GM18505 (cell line): ENCODE results near the gene OPRM1.

Experiments
- ATAC-seq: cut with Tn5 transposase; IDR thresholded peaks from one replicate; pipeline ENCODE4 v1.9.1; 2021; ENCODE audit not compliant: unreplicated experiment
- POLR2A ChIP-seq: IDR thresholded peaks from 4 replicates; pipeline ENCODE4 v1.6.1; 2011; ENCODE audit warnings: borderline replicate concordance; ENCODE audit not compliant: insufficient read depth, insufficient read length; ENCODE audit errors: extremely low read depth

OPRM1 gene

GRCh38 chr6:154267508-154268106 lies 228.6 kb downstream of the OPRM1 start:
- ATAC-seq = no peak
- no peak for TF ChIP-seq POLR2A

- no peak for ATAC-seq
- no peak for TF ChIP-seq POLR2A
Observed at GRCh38 chr6:154268486-154268885, 229.4 kb downstream of the OPRM1 start.

DNA sequence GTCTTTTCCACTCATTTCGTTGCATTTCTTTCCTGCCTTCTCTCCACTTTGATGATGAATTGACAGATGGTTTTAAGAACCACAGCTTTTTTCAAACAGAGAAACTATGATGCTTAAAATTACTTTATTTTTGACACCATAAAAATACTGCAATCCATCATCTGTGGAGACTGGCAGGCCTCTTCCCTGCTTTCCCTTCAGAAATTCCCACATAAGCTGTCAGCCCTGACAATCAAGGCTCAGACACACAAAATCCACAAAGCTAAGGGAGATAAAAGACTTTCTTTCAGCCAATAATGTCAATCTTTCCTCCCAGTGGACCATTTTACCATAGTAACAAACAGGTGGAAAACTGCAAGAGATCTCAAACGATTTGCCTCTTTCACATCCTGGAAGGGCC lies 235.1 kb downstream of the OPRM1 start:
- no peak for ATAC-seq

GRCh38 chr6:154276810-154277628 lies 238.0 kb downstream of the OPRM1 start:
- ATAC-seq = no peak
- TF ChIP-seq POLR2A = no peak

More for the DNA sequence above, 235.1 kb downstream of the OPRM1 start:
- no peak for TF ChIP-seq POLR2A

- no peak for TF ChIP-seq POLR2A
- no peak for ATAC-seq
Observed at GRCh38 chr6:154277629-154278017, 238.6 kb downstream of the OPRM1 start.

DNA sequence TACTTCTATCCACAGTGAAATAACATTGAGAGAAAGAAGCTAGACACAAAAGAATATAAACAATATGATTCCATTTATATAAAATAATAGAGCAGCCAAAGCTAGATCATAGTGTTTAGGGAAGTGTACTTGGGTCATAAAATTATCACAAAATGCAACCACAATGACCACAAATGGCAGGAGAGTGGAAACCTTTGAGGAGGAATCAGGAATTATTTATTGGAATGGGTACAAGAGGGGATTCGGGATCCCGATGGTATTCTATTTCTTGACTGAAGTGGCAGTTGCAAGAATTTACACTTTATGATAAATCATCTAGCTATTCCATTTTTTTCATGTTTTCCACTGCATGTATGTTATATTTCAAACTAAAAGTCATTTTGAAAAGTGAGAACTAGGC lies 241.5 kb downstream of the OPRM1 start:
- no peak for TF ChIP-seq POLR2A
- ATAC-seq = no peak

GRCh38 chr6:154284313-154284853 lies 245.3 kb downstream of the OPRM1 start:
- TF ChIP-seq POLR2A = no peak
- no peak for ATAC-seq

DNA sequence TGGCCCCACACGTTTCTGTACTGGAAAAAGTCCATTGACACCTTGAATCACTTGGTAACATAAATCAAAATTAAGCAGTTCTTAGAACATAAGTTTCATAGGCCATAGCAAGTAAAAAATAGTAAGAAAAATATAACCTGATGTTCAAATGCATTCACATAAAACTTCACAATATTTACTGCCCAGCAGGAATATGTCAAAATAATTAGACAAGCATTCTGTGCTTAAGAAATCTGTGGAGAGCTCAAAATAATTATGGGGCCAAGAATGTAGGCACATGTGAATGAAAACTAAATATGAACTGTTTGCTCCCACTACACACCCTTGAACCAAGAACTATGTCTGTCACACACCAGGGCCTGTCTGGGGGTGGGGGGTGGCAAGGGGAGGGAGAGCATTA lies 246.8 kb downstream of the OPRM1 start:
- ATAC-seq = no peak
- no peak for TF ChIP-seq POLR2A

- TF ChIP-seq POLR2A = no peak
Observed at GRCh38 chr6:154289818-154290508, 250.9 kb downstream of the OPRM1 start.

GRCh38 chr6:154292066-154292465 lies 253.0 kb downstream of the OPRM1 start:
- no peak for TF ChIP-seq POLR2A
- no peak for ATAC-seq

More at GRCh38 chr6:154289818-154290508, 250.9 kb downstream of the OPRM1 start:
- ATAC-seq = no peak

DNA sequence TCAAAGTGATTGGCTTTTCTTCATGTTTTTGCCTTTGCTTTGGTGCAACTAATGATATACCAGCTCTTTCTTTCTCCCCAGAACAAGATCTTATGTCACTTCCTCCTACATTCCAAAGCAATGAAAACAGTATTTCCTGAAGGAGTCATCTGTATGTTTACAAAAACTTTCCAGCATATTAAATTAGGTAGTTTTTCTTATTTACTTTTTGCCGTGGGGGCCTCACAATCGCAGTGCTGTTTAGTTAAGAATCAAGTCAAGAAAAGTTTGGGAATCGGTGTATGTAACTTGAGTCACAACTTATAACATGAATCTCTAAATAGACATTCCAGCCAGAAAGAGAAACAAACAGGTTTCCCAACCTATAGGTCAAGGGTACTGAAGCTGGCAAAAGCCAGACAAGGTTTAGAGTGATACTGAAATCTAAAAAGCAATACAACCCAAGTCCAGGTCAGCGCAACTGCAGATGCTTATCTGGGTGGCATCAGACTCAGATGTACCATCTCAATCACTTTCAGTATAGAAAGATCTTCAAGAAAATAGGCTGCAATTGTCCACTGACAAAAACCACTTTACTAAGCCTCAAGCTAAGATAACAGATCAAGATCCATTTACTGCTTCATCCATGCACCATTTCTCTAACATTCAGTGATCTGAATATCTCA lies 253.9 kb downstream of the OPRM1 start:
- ATAC-seq = no peak
- TF ChIP-seq POLR2A = no peak

- ATAC-seq = no peak
- no peak for TF ChIP-seq POLR2A
Observed at GRCh38 chr6:154295733-154296132, 256.7 kb downstream of the OPRM1 start.
